HepG2 (cell line): ENCODE measurements around the gene NUDT13. TPM values are rescaled to one million over a fixed set of nuclear protein-coding genes. Genes with fewer than 3 reads are reported as not detected.

Source experiments
- BCL6 ChIP-seq: IDR thresholded peaks from 2 replicates; pipeline ENCODE4 v1.6.1; 2016; ENCODE audit warnings: missing genetic modification reagents, missing compliant biosample characterization
- CEBPG ChIP-seq: IDR thresholded peaks from 2 replicates; pipeline ENCODE4 v1.6.1; 2016
- CREB3 ChIP-seq: sonication (generic); formaldehyde crosslinking; IDR thresholded peaks from 2 replicates; pipeline ENCODE4 v1.5.0; 2020; ENCODE audit warnings: missing genetic modification reagents
- CREM ChIP-seq, 2 experiments: sonication (generic) in 1 of 2; formaldehyde crosslinking in 1 of 2; IDR thresholded peaks; 2 replicates each; pipeline versions ENCODE4 v1.4.0 to v1.6.1; 2016 to 2020; ENCODE audit warnings: antibody characterized with exemption in 1 of 2, mild to moderate bottlenecking in 1 of 2, missing genetic modification reagents in 1 of 2
- FOXA1 ChIP-seq, 2 experiments: fragments of 450-650 bp in 1 of 2; sonication (generic) in 1 of 2; formaldehyde crosslinking in 1 of 2; IDR thresholded peaks; 2 replicates each; pipeline versions ENCODE4 v1.4.0 to v1.6.1; 2016 to 2020; ENCODE audit warnings: missing genetic modification reagents in 1 of 2
- FOXK1 ChIP-seq: sonication (generic); formaldehyde crosslinking; IDR thresholded peaks from 2 replicates; pipeline ENCODE4 v1.4.0; 2020; ENCODE audit warnings: low read depth, missing genetic modification reagents, borderline replicate concordance
- FOXP1 ChIP-seq, 2 experiments: fragments of 450-650 bp in 1 of 2; IDR thresholded peaks; 2 replicates each; pipeline ENCODE4 v1.6.1; 2017 to 2018; ENCODE audit warnings: antibody characterized with exemption in 1 of 2
- GATAD2A ChIP-seq: IDR thresholded peaks from 2 replicates; pipeline ENCODE4 v1.6.1; 2016
- IRF2 ChIP-seq: IDR thresholded peaks from 2 replicates; pipeline ENCODE4 v1.6.1; 2018; ENCODE audit warnings: missing genetic modification reagents, missing compliant biosample characterization
- KAT2B ChIP-seq: fragments of 150-350 bp; IDR thresholded peaks from 2 replicates; pipeline ENCODE4 v1.6.1; 2014; ENCODE audit warnings: low read depth, low read length, borderline replicate concordance
- MTF1 ChIP-seq: sonication (generic); formaldehyde crosslinking; IDR thresholded peaks from 2 replicates; pipeline ENCODE4 v1.5.0; 2020; ENCODE audit warnings: missing genetic modification reagents
- PAX8 ChIP-seq: sonication (generic); formaldehyde crosslinking; IDR thresholded peaks from 2 replicates; pipeline ENCODE4 v1.8.0; 2022; ENCODE audit warnings: mild to moderate bottlenecking, missing genetic modification reagents, borderline replicate concordance
- SAP130 ChIP-seq: IDR thresholded peaks from 2 replicates; pipeline ENCODE4 v1.6.1; 2016; ENCODE audit warnings: low read depth
- SP140L ChIP-seq: sonication (generic); formaldehyde crosslinking; IDR thresholded peaks from 2 replicates; pipeline ENCODE4 v1.4.0; 2020; ENCODE audit warnings: missing genetic modification reagents, borderline replicate concordance
- TAF1 ChIP-seq: sonication (generic); formaldehyde crosslinking; IDR thresholded peaks from 2 replicates; pipeline ENCODE4 v1.4.0; 2020; ENCODE audit warnings: missing genetic modification reagents
- TBX3 ChIP-seq: fragments of 450-650 bp; IDR thresholded peaks from 2 replicates; pipeline ENCODE4 v1.6.1; 2017; ENCODE audit warnings: antibody characterized with exemption, mild to moderate bottlenecking, inconsistent platforms, borderline replicate concordance
- TCF7 ChIP-seq: sonication (generic); IDR thresholded peaks from 2 replicates; pipeline ENCODE4 v1.6.1; 2016; ENCODE audit warnings: antibody characterized with exemption, low read depth
- ZNF567 ChIP-seq: sonication (generic); formaldehyde crosslinking; IDR thresholded peaks from 2 replicates; pipeline ENCODE4 v1.8.1; 2023; ENCODE audit warnings: mild to moderate bottlenecking, missing genetic modification reagents, borderline replicate concordance
- ZNF75D ChIP-seq: sonication (generic); formaldehyde crosslinking; IDR thresholded peaks from 2 replicates; pipeline ENCODE4 v1.8.1; 2023; ENCODE audit warnings: missing genetic modification reagents, mild to moderate bottlenecking, borderline replicate concordance
- ZNF841 ChIP-seq: sonication (generic); formaldehyde crosslinking; IDR thresholded peaks from 2 replicates; pipeline ENCODE4 v1.8.1; 2023; ENCODE audit warnings: missing genetic modification reagents, borderline replicate concordance
- polyA plus RNA-seq, 8 experiments: library from polyadenylated mRNA; depleted of rRNA in 3 of 8; stranded (reverse) in 7 of 8; unstranded in 1 of 8; fragments of >200 nt; fragmentation: Illumina TruSeq in 4 of 8; extraction: Trizol in 4 of 8; gene quantifications; 2 replicates each; pipeline versions ENCODE4 v1.2.1 to v1.2.3, GENCODE V29; 2011 to 2016; ENCODE audit warnings: low read depth in 4 of 8, missing spikeins in 1 of 8, mixed read lengths in 1 of 8; ENCODE audit not compliant: insufficient read depth in 1 of 8
- total RNA-seq, 5 experiments: library from RNA; depleted of rRNA; stranded (reverse); fragments of >200 nt; fragmentation: Illumina TruSeq; extraction: Trizol; gene quantifications; 2 replicates each; pipeline ENCODE4 v1.2.3, GENCODE V29; 2016; ENCODE audit warnings: low read depth in 1 of 5
- TF ChIP-seq, protein P1 (sequence below): sonication (generic); formaldehyde crosslinking; IDR thresholded peaks from 2 replicates; pipeline ENCODE4 v1.4.0; 2020; ENCODE audit warnings: missing genetic modification reagents
- TF ChIP-seq, protein P2 (sequence below): IDR thresholded peaks from 2 replicates; pipeline ENCODE4 v1.6.1; 2016; ENCODE audit warnings: mild to moderate bottlenecking
- TF ChIP-seq, protein P3 (sequence below): sonication (generic); formaldehyde crosslinking; conservative IDR thresholded peaks from 2 replicates; pipeline ENCODE4 v1.4.0; 2020; ENCODE audit warnings: mild to moderate bottlenecking, missing genetic modification reagents, moderate library complexity

The NUDT13 gene
- total and polyA plus RNA-seq, 2 of the 13 experiments (the other 11 are each of a cell fraction or from before 2014, with no cell fraction given), result 4.2 to 6.5 TPM

- TF ChIP-seq, protein P1, sequence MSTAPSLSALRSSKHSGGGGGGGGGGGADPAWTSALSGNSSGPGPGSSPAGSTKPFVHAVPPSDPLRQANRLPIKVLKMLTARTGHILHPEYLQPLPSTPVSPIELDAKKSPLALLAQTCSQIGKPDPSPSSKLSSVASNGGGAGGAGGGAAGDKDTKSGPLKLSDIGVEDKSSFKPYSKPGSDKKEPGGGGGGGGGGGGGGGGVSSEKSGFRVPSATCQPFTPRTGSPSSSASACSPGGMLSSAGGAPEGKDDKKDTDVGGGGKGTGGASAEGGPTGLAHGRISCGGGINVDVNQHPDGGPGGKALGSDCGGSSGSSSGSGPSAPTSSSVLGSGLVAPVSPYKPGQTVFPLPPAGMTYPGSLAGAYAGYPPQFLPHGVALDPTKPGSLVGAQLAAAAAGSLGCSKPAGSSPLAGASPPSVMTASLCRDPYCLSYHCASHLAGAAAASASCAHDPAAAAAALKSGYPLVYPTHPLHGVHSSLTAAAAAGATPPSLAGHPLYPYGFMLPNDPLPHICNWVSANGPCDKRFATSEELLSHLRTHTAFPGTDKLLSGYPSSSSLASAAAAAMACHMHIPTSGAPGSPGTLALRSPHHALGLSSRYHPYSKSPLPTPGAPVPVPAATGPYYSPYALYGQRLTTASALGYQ (CRISPR knock-in tag), result no peak
- peak; percentile 62; the same call in 1 of the 2 replicates for TF ChIP-seq FOXK1
- peak; percentile 39; the same call in 1 of the 2 replicates for TF ChIP-seq GATAD2A (CRISPR knock-in tag)
- TF ChIP-seq, protein P2, sequence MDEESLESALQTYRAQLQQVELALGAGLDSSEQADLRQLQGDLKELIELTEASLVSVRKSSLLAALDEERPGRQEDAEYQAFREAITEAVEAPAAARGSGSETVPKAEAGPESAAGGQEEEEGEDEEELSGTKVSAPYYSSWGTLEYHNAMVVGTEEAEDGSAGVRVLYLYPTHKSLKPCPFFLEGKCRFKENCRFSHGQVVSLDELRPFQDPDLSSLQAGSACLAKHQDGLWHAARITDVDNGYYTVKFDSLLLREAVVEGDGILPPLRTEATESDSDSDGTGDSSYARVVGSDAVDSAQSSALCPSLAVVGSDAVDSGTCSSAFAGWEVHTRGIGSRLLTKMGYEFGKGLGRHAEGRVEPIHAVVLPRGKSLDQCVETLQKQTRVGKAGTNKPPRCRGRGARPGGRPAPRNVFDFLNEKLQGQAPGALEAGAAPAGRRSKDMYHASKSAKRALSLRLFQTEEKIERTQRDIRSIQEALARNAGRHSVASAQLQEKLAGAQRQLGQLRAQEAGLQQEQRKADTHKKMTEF (CRISPR knock-in tag), result 0 out of 2 replicates have a peak, but pooled peaks have one; percentile 40
- TF ChIP-seq KAT2B, result peak; percentile 67
- no peak for TF ChIP-seq ZNF75D (CRISPR knock-in tag)
- peak; percentile 84 for TF ChIP-seq TBX3
- TF ChIP-seq CREB3 (CRISPR knock-in tag), result no peak
- no peak for TF ChIP-seq MTF1 (CRISPR knock-in tag)
- no peak for TF ChIP-seq TAF1
- peak; percentile 76 for TF ChIP-seq FOXA1 (IDR thresholded peaks at IDR 0.05)
- 0 out of 2 replicates have a peak, but pooled peaks have one; percentile 24 for TF ChIP-seq FOXA1 (CRISPR knock-in tag; IDR thresholded peaks at IDR 0.05)
- TF ChIP-seq, protein P3, sequence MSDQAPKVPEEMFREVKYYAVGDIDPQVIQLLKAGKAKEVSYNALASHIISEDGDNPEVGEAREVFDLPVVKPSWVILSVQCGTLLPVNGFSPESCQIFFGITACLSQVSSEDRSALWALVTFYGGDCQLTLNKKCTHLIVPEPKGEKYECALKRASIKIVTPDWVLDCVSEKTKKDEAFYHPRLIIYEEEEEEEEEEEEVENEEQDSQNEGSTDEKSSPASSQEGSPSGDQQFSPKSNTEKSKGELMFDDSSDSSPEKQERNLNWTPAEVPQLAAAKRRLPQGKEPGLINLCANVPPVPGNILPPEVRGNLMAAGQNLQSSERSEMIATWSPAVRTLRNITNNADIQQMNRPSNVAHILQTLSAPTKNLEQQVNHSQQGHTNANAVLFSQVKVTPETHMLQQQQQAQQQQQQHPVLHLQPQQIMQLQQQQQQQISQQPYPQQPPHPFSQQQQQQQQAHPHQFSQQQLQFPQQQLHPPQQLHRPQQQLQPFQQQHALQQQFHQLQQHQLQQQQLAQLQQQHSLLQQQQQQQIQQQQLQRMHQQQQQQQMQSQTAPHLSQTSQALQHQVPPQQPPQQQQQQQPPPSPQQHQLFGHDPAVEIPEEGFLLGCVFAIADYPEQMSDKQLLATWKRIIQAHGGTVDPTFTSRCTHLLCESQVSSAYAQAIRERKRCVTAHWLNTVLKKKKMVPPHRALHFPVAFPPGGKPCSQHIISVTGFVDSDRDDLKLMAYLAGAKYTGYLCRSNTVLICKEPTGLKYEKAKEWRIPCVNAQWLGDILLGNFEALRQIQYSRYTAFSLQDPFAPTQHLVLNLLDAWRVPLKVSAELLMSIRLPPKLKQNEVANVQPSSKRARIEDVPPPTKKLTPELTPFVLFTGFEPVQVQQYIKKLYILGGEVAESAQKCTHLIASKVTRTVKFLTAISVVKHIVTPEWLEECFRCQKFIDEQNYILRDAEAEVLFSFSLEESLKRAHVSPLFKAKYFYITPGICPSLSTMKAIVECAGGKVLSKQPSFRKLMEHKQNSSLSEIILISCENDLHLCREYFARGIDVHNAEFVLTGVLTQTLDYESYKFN, result peak; percentile 71
- no peak for TF ChIP-seq ZNF841 (CRISPR knock-in tag)
- peak; percentile 58; the same call in 1 of the 2 replicates for TF ChIP-seq CREM (IDR thresholded peaks at IDR 0.05)
- no peak for TF ChIP-seq CREM (CRISPR knock-in tag; IDR thresholded peaks at IDR 0.05)
- peak; percentile 38; the same call in 1 of the 2 replicates for TF ChIP-seq SAP130
- TF ChIP-seq FOXP1 (IDR thresholded peaks at IDR 0.05), result no peak
- peak; percentile 78 for TF ChIP-seq FOXP1 (CRISPR knock-in tag; IDR thresholded peaks at IDR 0.05)
- TF ChIP-seq PAX8 (CRISPR knock-in tag), result no peak
- TF ChIP-seq BCL6, result peak; percentile 96
- 0 out of 2 replicates have a peak, but pooled peaks have one; percentile 24 for TF ChIP-seq IRF2
- TF ChIP-seq SP140L (CRISPR knock-in tag), result no peak
- TF ChIP-seq CEBPG (CRISPR knock-in tag), result peak; percentile 33; the same call in 1 of the 2 replicates
- peak; percentile 72; the same call in 1 of the 2 replicates for TF ChIP-seq TCF7
- TF ChIP-seq ZNF567 (CRISPR knock-in tag), result no peak
Measured at GRCh38 chr10:73119457-73119856, 9.2 kb downstream of the NUDT13 start (continued).
